Measurements from ENCODE around the gene PLEKHA7. TPM values are rescaled to one million over a fixed set of nuclear protein-coding genes. Genes with fewer than 3 reads are reported as not detected.
A peak's percentile ranks its signal among the peaks of the same experiment; 100 is the strongest.

The PLEKHA7 gene
- polyA plus RNA-seq, 1 donor (not counting 4 experiments of a cell fraction or from before 2014, with no cell fraction given): 1.4 TPM

GRCh38 chr11:16811136-16812020, 202.8 kb downstream of the PLEKHA7 start:
- H3K27me3 ChIP-seq (ENCODE audit: control insufficient read depth, extremely low read depth, insufficient read depth, low read length): peaks cover 8% of the 10 kb centered on the region
- H3K9me3 ChIP-seq (ENCODE audit: control insufficient read depth, low read depth, low read length): no peaks in the 10 kb centered on the region
- no peaks in the 10 kb centered on the region for H3K9me1 ChIP-seq (ENCODE audit: control insufficient read depth, extremely low read depth, insufficient read depth, low read length)
- no peaks in the 10 kb centered on the region for H3K36me3 ChIP-seq (ENCODE audit: control insufficient read depth in 2 of 2, extremely low read depth in 1 of 2, insufficient read depth in 2 of 2, low read length in 2 of 2)
- H3K4me2 ChIP-seq (ENCODE audit: control insufficient read depth, extremely low read depth, insufficient read depth, low read depth, low read length): no peak overlapping the region
- H4K20me1 ChIP-seq (ENCODE audit: control insufficient read depth, extremely low read depth, insufficient read depth, low read length): no peaks in the 10 kb centered on the region
- FAIRE-seq (no peak), DNase-seq (ENCODE audit: low read depth, low spot score) (no peak)
- H3K4me3 ChIP-seq (ENCODE audit: control insufficient read depth in 2 of 3, extremely low read depth in 1 of 3, insufficient read depth in 2 of 3, low read depth in 1 of 3, low read length in 3 of 3): no peak overlapping the region
- no peak for TF ChIP-seq EZH2 (IDR thresholded peaks at IDR 0.05; ENCODE audit: low read length)
- TF ChIP-seq, protein P1, sequence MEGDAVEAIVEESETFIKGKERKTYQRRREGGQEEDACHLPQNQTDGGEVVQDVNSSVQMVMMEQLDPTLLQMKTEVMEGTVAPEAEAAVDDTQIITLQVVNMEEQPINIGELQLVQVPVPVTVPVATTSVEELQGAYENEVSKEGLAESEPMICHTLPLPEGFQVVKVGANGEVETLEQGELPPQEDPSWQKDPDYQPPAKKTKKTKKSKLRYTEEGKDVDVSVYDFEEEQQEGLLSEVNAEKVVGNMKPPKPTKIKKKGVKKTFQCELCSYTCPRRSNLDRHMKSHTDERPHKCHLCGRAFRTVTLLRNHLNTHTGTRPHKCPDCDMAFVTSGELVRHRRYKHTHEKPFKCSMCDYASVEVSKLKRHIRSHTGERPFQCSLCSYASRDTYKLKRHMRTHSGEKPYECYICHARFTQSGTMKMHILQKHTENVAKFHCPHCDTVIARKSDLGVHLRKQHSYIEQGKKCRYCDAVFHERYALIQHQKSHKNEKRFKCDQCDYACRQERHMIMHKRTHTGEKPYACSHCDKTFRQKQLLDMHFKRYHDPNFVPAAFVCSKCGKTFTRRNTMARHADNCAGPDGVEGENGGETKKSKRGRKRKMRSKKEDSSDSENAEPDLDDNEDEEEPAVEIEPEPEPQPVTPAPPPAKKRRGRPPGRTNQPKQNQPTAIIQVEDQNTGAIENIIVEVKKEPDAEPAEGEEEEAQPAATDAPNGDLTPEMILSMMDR (optimal IDR thresholded peaks at IDR 0.05 in 1 of 3, IDR thresholded peaks at IDR 0.05 in 1 of 3, conservative IDR thresholded peaks at IDR 0.05 in 1 of 3; ENCODE audit: extremely low read depth in 1 of 3, insufficient read depth in 2 of 3, low read length in 3 of 3): no peak
- H3K9ac ChIP-seq (ENCODE audit: control insufficient read depth, extremely low read depth, insufficient read depth, low read length): no peak overlapping the region
- H3K79me2 ChIP-seq (ENCODE audit: control insufficient read depth, insufficient read depth, low read length): no peaks in the 10 kb centered on the region
- H3K4me1 ChIP-seq (ENCODE audit: control insufficient read depth, extremely low read depth, insufficient read depth, low read length): peaks cover 19% of the 10 kb centered on the region
- no peak overlapping the region for H2AFZ ChIP-seq (ENCODE audit: control insufficient read depth, low read length)
- dilution Hi-C loops (cut with MboI; ENCODE audit: extremely low pct_ligation_motif_present, low sequenced_read_pairs): loop anchor here (25.0 kb wide), 1 partner anchor 101 kb away; no protein-coding TSS in a partner anchor
- no peak overlapping the region for H3K27ac ChIP-seq (ENCODE audit: control insufficient read depth, insufficient read depth, low read length)

DNA sequence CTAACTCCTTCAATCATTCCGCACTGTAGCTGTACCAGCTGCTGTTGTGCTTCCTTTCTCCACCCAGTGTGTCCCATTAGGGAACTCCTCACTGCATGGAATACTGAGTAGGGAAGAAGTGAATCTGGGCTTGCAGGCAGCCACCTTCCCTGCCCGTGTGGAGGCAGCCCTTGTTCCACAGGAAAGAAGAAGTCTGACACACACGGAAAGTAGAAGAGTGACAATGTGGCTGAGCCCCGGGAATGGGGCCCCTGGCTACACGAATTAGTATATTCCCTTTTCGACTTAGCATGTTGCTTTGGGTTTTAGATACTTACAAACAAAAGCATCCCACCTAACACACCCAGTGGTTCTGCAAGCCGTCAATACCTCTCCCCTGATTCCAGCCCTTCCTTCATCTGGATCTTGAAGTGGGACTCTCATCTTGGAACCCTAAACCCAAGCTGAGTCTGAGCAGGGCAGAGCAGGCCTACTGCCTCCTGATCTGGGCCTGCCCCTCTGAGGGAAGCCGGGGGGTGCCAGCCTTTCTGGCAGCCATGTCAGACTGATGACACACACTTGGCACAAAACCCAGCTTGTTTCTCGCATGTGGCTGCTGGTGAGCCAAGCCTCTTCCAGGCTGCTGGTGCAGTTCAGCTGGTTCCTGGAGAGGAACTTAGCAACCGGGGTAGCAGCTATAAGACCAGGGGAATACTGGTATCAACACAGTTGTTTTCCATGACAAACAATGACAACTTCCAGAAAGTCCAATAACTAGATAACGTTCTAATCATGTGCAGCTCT, 204.1 kb downstream of the PLEKHA7 start:
- FAIRE-seq (peak; percentile 71), DNase-seq (ENCODE audit: low read depth, low spot score) (peak; percentile 33)
- TF ChIP-seq EZH2 (IDR thresholded peaks at IDR 0.05; ENCODE audit: low read length): no peak
- TF ChIP-seq, protein P1 (optimal IDR thresholded peaks at IDR 0.05 in 1 of 3, IDR thresholded peaks at IDR 0.05 in 1 of 3, conservative IDR thresholded peaks at IDR 0.05 in 1 of 3; ENCODE audit: extremely low read depth in 1 of 3, insufficient read depth in 2 of 3, low read length in 3 of 3): no peak
- Histone ChIP-seq H3K9ac (ENCODE audit: control insufficient read depth, extremely low read depth, insufficient read depth, low read length) (no peak overlapping the region), H3K79me2 (ENCODE audit: control insufficient read depth, insufficient read depth, low read length) (no peaks in the 10 kb centered on the region), H3K27ac (ENCODE audit: control insufficient read depth, insufficient read depth, low read length) (no peak overlapping the region), H3K4me2 (ENCODE audit: control insufficient read depth, extremely low read depth, insufficient read depth, low read depth, low read length) (no peak overlapping the region), H3K9me1 (ENCODE audit: control insufficient read depth, extremely low read depth, insufficient read depth, low read length) (no peaks in the 10 kb centered on the region), H2AFZ (ENCODE audit: control insufficient read depth, low read length) (peak overlapping the region; percentile 55), H4K20me1 (ENCODE audit: control insufficient read depth, extremely low read depth, insufficient read depth, low read length) (no peaks in the 10 kb centered on the region), H3K4me3 (ENCODE audit: control insufficient read depth in 2 of 3, extremely low read depth in 1 of 3, insufficient read depth in 2 of 3, low read depth in 1 of 3, low read length in 3 of 3) (no peak overlapping the region), H3K4me1 (ENCODE audit: control insufficient read depth, extremely low read depth, insufficient read depth, low read length) (peaks cover 20% of the 10 kb centered on the region), H3K36me3 (ENCODE audit: control insufficient read depth in 2 of 2, extremely low read depth in 1 of 2, insufficient read depth in 2 of 2, low read length in 2 of 2) (no peaks in the 10 kb centered on the region), H3K27me3 (ENCODE audit: control insufficient read depth, extremely low read depth, insufficient read depth, low read length) (peaks cover 6% of the 10 kb centered on the region), H3K9me3 (ENCODE audit: control insufficient read depth, low read depth, low read length) (no peaks in the 10 kb centered on the region)
- dilution Hi-C loops (cut with MboI; ENCODE audit: extremely low pct_ligation_motif_present, low sequenced_read_pairs): loop anchor here (25.0 kb wide), 1 partner anchor 102 kb away; no protein-coding TSS in a partner anchor

Measured in keratinocyte (primary cell).